WTC11 (cell line): ENCODE data around the gene TAS2R16. TPM values are rescaled to one million over a fixed set of nuclear protein-coding genes. Genes with fewer than 3 reads are reported as not detected.

Experiments used
- ATAC-seq: fragments of 200-7000 bp; cut with Tn5 transposase; 2 replicates; pipeline ENCODE4 v1.10.0; 2021; ENCODE audit warnings: mild to moderate bottlenecking, moderate library complexity
- CTCF ChIA-PET: fragments of 300-600 bp; sonication (Branson Sonifier 250); formaldehyde crosslinking; loops from one replicate; lab custom pipeline; 2021; ENCODE audit warnings: antibody characterized with exemption; lab: Charles Lee
- POLR2A ChIA-PET: fragments of 350-600 bp; sonication (Branson Sonifier 250); formaldehyde crosslinking; loops from one replicate; lab custom pipeline; 2021; ENCODE audit warnings: antibody characterized with exemption; lab: Charles Lee
- DNase-seq: peaks from one replicate; pipeline ENCODE4 v3.0.0; 2021; ENCODE audit warnings: low spot score
- H3K27ac Mint-ChIP-seq: 2 replicates; pipeline ENCODE4 v1.8.0; 2021; ENCODE audit warnings: mixed read lengths
- H3K27me3 Mint-ChIP-seq: 2 replicates; pipeline ENCODE4 v1.8.0; 2021; ENCODE audit warnings: low read depth, mild to moderate bottlenecking, moderate library complexity, mixed read lengths
- H3K36me3 Mint-ChIP-seq: 2 replicates; pipeline ENCODE4 v1.8.0; 2021; ENCODE audit warnings: mixed read lengths
- H3K4me1 Mint-ChIP-seq: 2 replicates; pipeline ENCODE4 v1.8.0; 2022; ENCODE audit warnings: mixed read lengths
- H3K4me3 Mint-ChIP-seq: 2 replicates; pipeline ENCODE4 v1.8.0; 2021; ENCODE audit warnings: mild to moderate bottlenecking, moderate library complexity, mixed read lengths
- H3K9me3 Mint-ChIP-seq: 2 replicates; pipeline ENCODE4 v1.8.0; 2021; ENCODE audit warnings: mixed read lengths
- AR ChIP-seq: fragments of 250-450 bp; sonication (Bioruptor Pico); IDR thresholded peaks from 2 replicates; pipeline ENCODE4 v1.9.0; 2021; ENCODE audit warnings: mild to moderate bottlenecking
- ATF2 ChIP-seq: sonication (generic); formaldehyde crosslinking; IDR thresholded peaks from 2 replicates; pipeline ENCODE4 v1.8.1; 2022; ENCODE audit warnings: low read depth, missing genetic modification reagents, borderline replicate concordance
- CREM ChIP-seq: sonication (generic); formaldehyde crosslinking; IDR thresholded peaks from 2 replicates; pipeline ENCODE4 v1.8.1; 2022; ENCODE audit warnings: mild to moderate bottlenecking, missing genetic modification reagents, moderate library complexity
- ERG ChIP-seq: fragments of 250-450 bp; sonication (Bioruptor Pico); IDR thresholded peaks from 2 replicates; pipeline ENCODE4 v1.8.0; 2021; ENCODE audit warnings: mild to moderate bottlenecking
- FOXJ3 ChIP-seq: sonication (generic); formaldehyde crosslinking; IDR thresholded peaks from 2 replicates; pipeline ENCODE4 v1.9.0; 2021; ENCODE audit warnings: missing genetic modification reagents, mild to moderate bottlenecking, borderline replicate concordance
- FOXK1 ChIP-seq: sonication (generic); formaldehyde crosslinking; IDR thresholded peaks from 2 replicates; pipeline ENCODE4 v1.8.0; 2022; ENCODE audit warnings: mild to moderate bottlenecking, moderate library complexity, missing genetic modification reagents
- FOXP1 ChIP-seq: sonication (generic); formaldehyde crosslinking; IDR thresholded peaks from 2 replicates; pipeline ENCODE4 v1.8.0; 2022; ENCODE audit warnings: missing genetic modification reagents, mild to moderate bottlenecking, moderate library complexity, borderline replicate concordance
- JAZF1 ChIP-seq: fragments of 250-450 bp; sonication (Bioruptor Pico); IDR thresholded peaks from 2 replicates; pipeline ENCODE4 v1.9.0; 2021; ENCODE audit warnings: moderate library complexity, mild to moderate bottlenecking, inconsistent platforms
- SMAD4 ChIP-seq: sonication (generic); formaldehyde crosslinking; IDR thresholded peaks from 2 replicates; pipeline ENCODE4 v1.8.0; 2022; ENCODE audit warnings: mild to moderate bottlenecking, missing genetic modification reagents
- SP1 ChIP-seq: sonication (generic); formaldehyde crosslinking; conservative IDR thresholded peaks from 2 replicates; pipeline ENCODE4 v1.8.1; 2022; ENCODE audit warnings: missing genetic modification reagents
- ZNF138 ChIP-seq: sonication (generic); formaldehyde crosslinking; conservative IDR thresholded peaks from 2 replicates; pipeline ENCODE4 v1.8.1; 2022; ENCODE audit warnings: mild to moderate bottlenecking, moderate library complexity, missing genetic modification reagents
- ZNF425 ChIP-seq: fragments of 250-450 bp; sonication (Bioruptor Pico); conservative IDR thresholded peaks from 2 replicates; pipeline ENCODE4 v1.9.0; 2021; ENCODE audit warnings: mild to moderate bottlenecking
- total RNA-seq: library from RNA; stranded (reverse); gene quantifications from 3 replicates; pipeline ENCODE4 v1.2.3, GENCODE V29; 2021
- TF ChIP-seq, protein P1 (sequence below): sonication (generic); formaldehyde crosslinking; IDR thresholded peaks from 2 replicates; pipeline ENCODE4 v1.8.0; 2023; ENCODE audit warnings: mild to moderate bottlenecking, missing genetic modification reagents
- TF ChIP-seq, protein P2 (sequence below): sonication (generic); formaldehyde crosslinking; IDR thresholded peaks from 2 replicates; pipeline ENCODE4 v1.8.1; 2023; ENCODE audit warnings: mild to moderate bottlenecking, moderate library complexity, missing genetic modification reagents
- TF ChIP-seq, protein P3 (sequence below): fragments of 250-450 bp; sonication (Bioruptor Pico); IDR thresholded peaks from 2 replicates; pipeline ENCODE4 v1.9.0; 2021; ENCODE audit warnings: mild to moderate bottlenecking

The TAS2R16 gene
- total RNA-seq, 1 experiment from 2014 or later = not detected

DNA sequence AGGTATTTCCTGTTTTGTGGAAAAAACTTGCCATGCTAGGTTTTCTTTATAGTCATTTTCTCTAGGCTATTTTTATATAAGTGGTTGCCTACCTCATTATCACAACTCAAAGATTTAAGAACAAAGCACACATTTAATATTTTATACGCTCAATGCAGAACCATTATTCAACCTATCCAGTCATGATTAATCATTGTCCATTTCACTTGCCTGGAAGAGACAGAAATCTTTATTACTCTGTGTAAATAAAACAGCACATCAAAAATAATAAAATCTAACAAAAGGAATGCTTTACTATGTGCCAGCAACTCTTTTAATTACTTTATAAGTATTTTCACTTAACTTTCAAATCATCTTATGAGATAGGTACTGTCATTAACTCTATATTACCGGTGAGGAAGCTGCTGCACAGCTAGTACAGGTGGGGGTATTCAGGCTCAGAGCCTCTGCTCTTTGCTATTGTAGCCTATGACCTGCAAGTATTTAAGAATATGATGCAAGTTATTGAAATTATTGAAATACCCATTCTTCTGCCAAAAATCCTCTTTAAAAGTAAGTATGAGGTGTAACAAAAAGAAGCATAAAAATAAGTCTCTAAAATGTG, 16.4 kb upstream of the TAS2R16 start:
- ChIA-PET POLR2A (no interaction called here), CTCF (no interaction called here)
- no peak for ATAC-seq
- DNase-seq = no peak
- H3K4me1 Mint-ChIP-seq = peaks cover 11% of the 10 kb centered on the region
- no peak overlapping the region for H3K4me3 Mint-ChIP-seq
- no peaks in the 10 kb centered on the region for H3K27me3 Mint-ChIP-seq
- peaks cover 4% of the 10 kb centered on the region for H3K9me3 Mint-ChIP-seq
- no peak overlapping the region for H3K27ac Mint-ChIP-seq
- TF ChIP-seq ATF2 (no peak), FOXK1 (CRISPR knock-in tag) (no peak), AR (CRISPR knock-in tag) (no peak), SMAD4 (CRISPR knock-in tag) (no peak)
- TF ChIP-seq, all 79 proteins: peak for 0
- H3K36me3 Mint-ChIP-seq = no peaks in the 10 kb centered on the region

- TF ChIP-seq, protein P1, sequence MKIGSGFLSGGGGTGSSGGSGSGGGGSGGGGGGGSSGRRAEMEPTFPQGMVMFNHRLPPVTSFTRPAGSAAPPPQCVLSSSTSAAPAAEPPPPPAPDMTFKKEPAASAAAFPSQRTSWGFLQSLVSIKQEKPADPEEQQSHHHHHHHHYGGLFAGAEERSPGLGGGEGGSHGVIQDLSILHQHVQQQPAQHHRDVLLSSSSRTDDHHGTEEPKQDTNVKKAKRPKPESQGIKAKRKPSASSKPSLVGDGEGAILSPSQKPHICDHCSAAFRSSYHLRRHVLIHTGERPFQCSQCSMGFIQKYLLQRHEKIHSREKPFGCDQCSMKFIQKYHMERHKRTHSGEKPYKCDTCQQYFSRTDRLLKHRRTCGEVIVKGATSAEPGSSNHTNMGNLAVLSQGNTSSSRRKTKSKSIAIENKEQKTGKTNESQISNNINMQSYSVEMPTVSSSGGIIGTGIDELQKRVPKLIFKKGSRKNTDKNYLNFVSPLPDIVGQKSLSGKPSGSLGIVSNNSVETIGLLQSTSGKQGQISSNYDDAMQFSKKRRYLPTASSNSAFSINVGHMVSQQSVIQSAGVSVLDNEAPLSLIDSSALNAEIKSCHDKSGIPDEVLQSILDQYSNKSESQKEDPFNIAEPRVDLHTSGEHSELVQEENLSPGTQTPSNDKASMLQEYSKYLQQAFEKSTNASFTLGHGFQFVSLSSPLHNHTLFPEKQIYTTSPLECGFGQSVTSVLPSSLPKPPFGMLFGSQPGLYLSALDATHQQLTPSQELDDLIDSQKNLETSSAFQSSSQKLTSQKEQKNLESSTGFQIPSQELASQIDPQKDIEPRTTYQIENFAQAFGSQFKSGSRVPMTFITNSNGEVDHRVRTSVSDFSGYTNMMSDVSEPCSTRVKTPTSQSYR (CRISPR knock-in tag) = no peak
- TF ChIP-seq ATF2 (no peak), FOXP1 (CRISPR knock-in tag) (no peak), ZNF425 (CRISPR knock-in tag) (no peak), JAZF1 (CRISPR knock-in tag) (no peak), FOXJ3 (CRISPR knock-in tag) (no peak), SP1 (no peak), CREM (no peak), ZNF138 (no peak), ERG (CRISPR knock-in tag) (no peak)
- TF ChIP-seq, protein P2, sequence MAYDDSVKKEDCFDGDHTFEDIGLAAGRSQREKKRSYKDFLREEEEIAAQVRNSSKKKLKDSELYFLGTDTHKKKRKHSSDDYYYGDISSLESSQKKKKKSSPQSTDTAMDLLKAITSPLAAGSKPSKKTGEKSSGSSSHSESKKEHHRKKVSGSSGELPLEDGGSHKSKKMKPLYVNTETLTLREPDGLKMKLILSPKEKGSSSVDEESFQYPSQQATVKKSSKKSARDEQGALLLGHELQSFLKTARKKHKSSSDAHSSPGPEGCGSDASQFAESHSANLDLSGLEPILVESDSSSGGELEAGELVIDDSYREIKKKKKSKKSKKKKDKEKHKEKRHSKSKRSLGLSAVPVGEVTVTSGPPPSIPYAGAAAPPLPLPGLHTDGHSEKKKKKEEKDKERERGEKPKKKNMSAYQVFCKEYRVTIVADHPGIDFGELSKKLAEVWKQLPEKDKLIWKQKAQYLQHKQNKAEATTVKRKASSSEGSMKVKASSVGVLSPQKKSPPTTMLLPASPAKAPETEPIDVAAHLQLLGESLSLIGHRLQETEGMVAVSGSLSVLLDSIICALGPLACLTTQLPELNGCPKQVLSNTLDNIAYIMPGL (CRISPR knock-in tag) = no peak
- TF ChIP-seq, protein P3, sequence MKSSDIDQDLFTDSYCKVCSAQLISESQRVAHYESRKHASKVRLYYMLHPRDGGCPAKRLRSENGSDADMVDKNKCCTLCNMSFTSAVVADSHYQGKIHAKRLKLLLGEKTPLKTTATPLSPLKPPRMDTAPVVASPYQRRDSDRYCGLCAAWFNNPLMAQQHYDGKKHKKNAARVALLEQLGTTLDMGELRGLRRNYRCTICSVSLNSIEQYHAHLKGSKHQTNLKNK (CRISPR knock-in tag) = no peak
- TF ChIP-seq, all 79 proteins: peak for 0
- no peaks in the 10 kb centered on the region for H3K9me3 Mint-ChIP-seq
- DNase-seq (no peak), ATAC-seq (no peak)
- H3K27me3 Mint-ChIP-seq = no peaks in the 10 kb centered on the region
- no peaks in the 10 kb centered on the region for H3K36me3 Mint-ChIP-seq
- H3K4me3 Mint-ChIP-seq = no peak overlapping the region
- H3K4me1 Mint-ChIP-seq = peaks cover 11% of the 10 kb centered on the region
- H3K27ac Mint-ChIP-seq = no peak overlapping the region
- POLR2A ChIA-PET = interaction anchor here (0.6 kb wide), 1 partner anchor 708 kb away, joined by 3 read pairs; no protein-coding TSS in a partner anchor
- CTCF ChIA-PET = interaction anchor here (0.6 kb wide), 1 partner anchor 201 kb away, joined by 3 read pairs; no protein-coding TSS in a partner anchor
These were observed 9.4 kb upstream of the TAS2R16 start for GRCh38 chr7:123004931-123005330.
